NB4 (cell line): Measurements from ENCODE around the gene SERPINB6.
"Not testable (repeated sequence)": the region's sequence is repeated elsewhere in the genome, so short reads cannot be mapped to it uniquely, and the experiment has no call there.

Experiments used
- DNase-seq: peaks from one replicate; pipeline ENCODE4 v3.0.0; 2010; ENCODE audit warnings: low read depth
- H3K4me3 ChIP-seq: one replicate; pipeline ENCODE4 v1.5.1; 2011; ENCODE audit warnings: mild to moderate bottlenecking, low read depth, low read length, moderate library complexity
- CTCF ChIP-seq: IDR thresholded peaks from one replicate; pipeline ENCODE4 v1.5.1; 2012; ENCODE audit warnings: low read depth, low read length
- MAX ChIP-seq: IDR thresholded peaks from 2 replicates; pipeline ENCODE4 v1.6.1; 2011; ENCODE audit warnings: low read depth, low read length
- MYC ChIP-seq: IDR thresholded peaks from 2 replicates; pipeline ENCODE4 v1.6.1; 2011; ENCODE audit warnings: low read depth, low read length
- POLR2A ChIP-seq: IDR thresholded peaks from 2 replicates; pipeline ENCODE4 v1.6.1; 2011; ENCODE audit warnings: mild to moderate bottlenecking; ENCODE audit not compliant: insufficient read length; ENCODE audit errors: extremely low read depth

SERPINB6 gene

GRCh38 chr6:2931970-2932748, 39.2 kb downstream of the SERPINB6 start:
- H3K4me3 ChIP-seq: no peak overlapping the region
- TF ChIP-seq CTCF (peak; percentile 99), MAX (no peak)
- peak; percentile 80 for DNase-seq

- no peak for DNase-seq
- no peak overlapping the region for H3K4me3 ChIP-seq
- TF ChIP-seq MYC (no peak), MAX (no peak), POLR2A (no peak), CTCF (no peak)
Measured at GRCh38 chr6:2931055-2931454, 40.3 kb downstream of the SERPINB6 start.

GRCh38 chr6:2927931-2928330, 43.4 kb downstream of the SERPINB6 start:
- not testable (repeated sequence) for DNase-seq, H3K4me3 ChIP-seq

GRCh38 chr6:2925842-2926747, 45.3 kb downstream of the SERPINB6 start:
- DNase-seq, H3K4me3 ChIP-seq: not testable (repeated sequence)

GRCh38 chr6:2921520-2922115, 49.7 kb downstream of the SERPINB6 start:
- no peak overlapping the region for H3K4me3 ChIP-seq
- TF ChIP-seq CTCF: no peak
- TF ChIP-seq MAX: no peak
- no peak for TF ChIP-seq POLR2A
- TF ChIP-seq MYC: no peak
- DNase-seq: no peak

GRCh38 chr6:2920671-2921112, 50.7 kb downstream of the SERPINB6 start:
- DNase-seq: no peak
- TF ChIP-seq MAX (no peak), CTCF (no peak), MYC (no peak), POLR2A (no peak)
- H3K4me3 ChIP-seq: no peak overlapping the region
